ENCODE measurements around the gene MRTFA. TPM values are rescaled to one million over a fixed set of nuclear protein-coding genes. Genes with fewer than 3 reads are reported as not detected.

The MRTFA gene
- total RNA-seq, 1 experiment from 2014 or later = 44.7 TPM

- H3K9me3 ChIP-seq (ENCODE audit: insufficient read depth, low read depth) = no peaks in the 10 kb centered on the region
- no peaks in the 10 kb centered on the region for H3K9me2 ChIP-seq (ENCODE audit: insufficient read depth)
- no peaks in the 10 kb centered on the region for H3K36me3 ChIP-seq (ENCODE audit: low read depth)
- H3F3A ChIP-seq (ENCODE audit: insufficient read depth, low read depth) = peaks cover 6% of the 10 kb centered on the region; the same call in 1 of the 2 replicates
- ChIA-PET CTCF (no interaction called here), POLR2A (ENCODE audit: unreplicated experiment) (no interaction called here)
- no peak overlapping the region for H3K27ac ChIP-seq
- BruUV-seq (replicated peaks) = no TSS peak
- peaks cover 13% of the 10 kb centered on the region for H3K4me1 ChIP-seq (replicated peaks; ENCODE audit: insufficient read depth)
- no peaks in the 10 kb centered on the region for H3K79me2 ChIP-seq (ENCODE audit: low read depth)
- no peaks in the 10 kb centered on the region for H4K20me1 ChIP-seq (ENCODE audit: insufficient read depth)
- no peak overlapping the region for H2AFZ ChIP-seq
- intact Hi-C loops (cut with micrococcal nuclease; ENCODE audit: unreplicated experiment) = no loop called here
- H3K4me3 ChIP-seq = no peak overlapping the region
- no peak for DNase-seq
- no peak for TF ChIP-seq EZH2 (IDR thresholded peaks at IDR 0.05; ENCODE audit: low read depth)
- TF ChIP-seq, protein P1, sequence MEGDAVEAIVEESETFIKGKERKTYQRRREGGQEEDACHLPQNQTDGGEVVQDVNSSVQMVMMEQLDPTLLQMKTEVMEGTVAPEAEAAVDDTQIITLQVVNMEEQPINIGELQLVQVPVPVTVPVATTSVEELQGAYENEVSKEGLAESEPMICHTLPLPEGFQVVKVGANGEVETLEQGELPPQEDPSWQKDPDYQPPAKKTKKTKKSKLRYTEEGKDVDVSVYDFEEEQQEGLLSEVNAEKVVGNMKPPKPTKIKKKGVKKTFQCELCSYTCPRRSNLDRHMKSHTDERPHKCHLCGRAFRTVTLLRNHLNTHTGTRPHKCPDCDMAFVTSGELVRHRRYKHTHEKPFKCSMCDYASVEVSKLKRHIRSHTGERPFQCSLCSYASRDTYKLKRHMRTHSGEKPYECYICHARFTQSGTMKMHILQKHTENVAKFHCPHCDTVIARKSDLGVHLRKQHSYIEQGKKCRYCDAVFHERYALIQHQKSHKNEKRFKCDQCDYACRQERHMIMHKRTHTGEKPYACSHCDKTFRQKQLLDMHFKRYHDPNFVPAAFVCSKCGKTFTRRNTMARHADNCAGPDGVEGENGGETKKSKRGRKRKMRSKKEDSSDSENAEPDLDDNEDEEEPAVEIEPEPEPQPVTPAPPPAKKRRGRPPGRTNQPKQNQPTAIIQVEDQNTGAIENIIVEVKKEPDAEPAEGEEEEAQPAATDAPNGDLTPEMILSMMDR (conservative IDR thresholded peaks at IDR 0.05) = no peak
- H3K4me2 ChIP-seq = no peak overlapping the region
- H3K27me3 ChIP-seq (ENCODE audit: insufficient read depth, low read depth) = no peaks in the 10 kb centered on the region
These were observed 44.9 kb upstream of the MRTFA start for GRCh38 chr22:40681451-40681850.

- H3F3A ChIP-seq (ENCODE audit: insufficient read depth, low read depth) = peaks cover 6% of the 10 kb centered on the region; the same call in 1 of the 2 replicates
- H3K4me1 ChIP-seq (replicated peaks; ENCODE audit: insufficient read depth) = peaks cover 13% of the 10 kb centered on the region
- no peak for DNase-seq
- H3K27ac ChIP-seq = no peak overlapping the region
- H3K4me3 ChIP-seq = no peak overlapping the region
- POLR2A ChIA-PET (ENCODE audit: unreplicated experiment) = no interaction called here
- CTCF ChIA-PET = no interaction called here
- TF ChIP-seq EZH2 (IDR thresholded peaks at IDR 0.05; ENCODE audit: low read depth) = no peak
- TF ChIP-seq, protein P1 (conservative IDR thresholded peaks at IDR 0.05) = no peak
- H4K20me1 ChIP-seq (ENCODE audit: insufficient read depth) = no peaks in the 10 kb centered on the region
- BruUV-seq (replicated peaks) = no TSS peak
- H2AFZ ChIP-seq = no peak overlapping the region
- no peaks in the 10 kb centered on the region for H3K79me2 ChIP-seq (ENCODE audit: low read depth)
- intact Hi-C loops (cut with micrococcal nuclease; ENCODE audit: unreplicated experiment) = no loop called here
- H3K4me2 ChIP-seq = no peak overlapping the region
- H3K36me3 ChIP-seq (ENCODE audit: low read depth) = no peaks in the 10 kb centered on the region
- no peaks in the 10 kb centered on the region for H3K9me2 ChIP-seq (ENCODE audit: insufficient read depth)
- H3K9me3 ChIP-seq (ENCODE audit: insufficient read depth, low read depth) = no peaks in the 10 kb centered on the region
- no peaks in the 10 kb centered on the region for H3K27me3 ChIP-seq (ENCODE audit: insufficient read depth, low read depth)
These were observed 44.3 kb upstream of the MRTFA start for GRCh38 chr22:40680819-40681183.

DNA sequence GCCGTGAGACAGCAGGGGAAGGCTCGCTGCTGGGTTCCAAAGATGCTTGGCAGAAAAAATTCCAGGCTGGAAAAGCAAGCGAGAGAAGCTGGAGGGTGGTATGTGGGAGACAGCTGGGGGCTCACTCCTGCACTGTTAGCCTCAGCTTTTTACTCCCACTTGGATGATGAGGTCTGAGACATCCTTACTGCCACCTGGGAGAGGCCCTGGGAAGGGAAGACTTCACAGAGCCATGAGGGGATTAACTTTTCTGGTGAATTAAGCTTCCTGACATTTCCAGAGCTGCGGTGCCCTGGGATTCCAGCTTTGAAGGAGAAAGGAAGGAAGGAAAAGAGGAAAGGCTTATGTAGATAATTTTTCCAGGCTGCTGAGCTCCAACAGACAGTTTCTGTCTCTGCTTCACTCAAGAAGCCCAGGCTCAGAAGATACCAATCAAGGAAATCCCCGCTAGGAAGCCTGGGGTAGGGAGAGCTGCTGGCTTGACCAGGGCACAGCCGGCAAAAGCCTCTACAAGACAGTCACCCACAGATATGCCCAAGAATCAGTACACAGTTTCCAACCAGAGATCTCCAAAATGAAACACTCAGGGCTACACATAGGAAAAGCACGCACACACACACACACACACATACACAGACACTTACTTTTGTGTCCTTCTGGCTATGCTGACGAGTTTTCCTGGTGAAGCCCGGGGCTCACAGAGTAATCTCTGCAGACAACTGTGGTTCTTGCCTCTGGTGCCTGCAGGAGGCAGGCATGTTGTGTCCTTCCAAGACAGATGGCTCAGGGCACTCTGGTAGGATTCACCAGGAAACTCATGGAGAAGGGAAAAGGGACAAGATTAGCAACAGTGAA lies 43.7 kb upstream of the MRTFA start:
- Histone ChIP-seq H3K9me2 (ENCODE audit: insufficient read depth) (no peaks in the 10 kb centered on the region), H3K4me3 (no peak overlapping the region), H3K79me2 (ENCODE audit: low read depth) (no peaks in the 10 kb centered on the region), H3K9me3 (ENCODE audit: insufficient read depth, low read depth) (no peaks in the 10 kb centered on the region), H3K27ac (no peak overlapping the region), H3K36me3 (ENCODE audit: low read depth) (no peaks in the 10 kb centered on the region), H3F3A (ENCODE audit: insufficient read depth, low read depth) (peaks cover 6% of the 10 kb centered on the region; the same call in 1 of the 2 replicates), H4K20me1 (ENCODE audit: insufficient read depth) (no peaks in the 10 kb centered on the region), H2AFZ (no peak overlapping the region), H3K4me1 (replicated peaks; ENCODE audit: insufficient read depth) (peaks cover 13% of the 10 kb centered on the region), H3K27me3 (ENCODE audit: insufficient read depth, low read depth) (no peaks in the 10 kb centered on the region), H3K4me2 (no peak overlapping the region)
- BruUV-seq (replicated peaks) = no TSS peak
- ChIA-PET POLR2A (ENCODE audit: unreplicated experiment) (interaction anchor here (0.8 kb wide), 1 partner anchor 636 kb away, joined by 8 read pairs; no protein-coding TSS in a partner anchor), CTCF (no interaction called here)
- TF ChIP-seq, protein P1 (conservative IDR thresholded peaks at IDR 0.05) = no peak
- TF ChIP-seq EZH2 (IDR thresholded peaks at IDR 0.05; ENCODE audit: low read depth) = no peak
- no peak for DNase-seq
- intact Hi-C loops (cut with micrococcal nuclease; ENCODE audit: unreplicated experiment) = no loop called here

Measured in PC-9 (cell line).